Amniotic epithelial cell (primary cell): Measurements from ENCODE around the gene TEDC2.
"Not testable (repeated sequence)": the region's sequence is repeated elsewhere in the genome, so short reads cannot be mapped to it uniquely, and the experiment has no call there.

Experiments
- DNase-seq: peaks from one replicate; pipeline ENCODE4 v3.0.0-alpha.2; 2010; ENCODE audit warnings: low read depth

TEDC2 gene

GRCh38 chr16:2477327-2477726 is 17.4 kb downstream of the TEDC2 start:
- DNase-seq = no peak

GRCh38 chr16:2478279-2478678 is 18.4 kb downstream of the TEDC2 start:
- no peak for DNase-seq

- not testable (repeated sequence) for DNase-seq
Measured at GRCh38 chr16:2479996-2480395, 20.1 kb downstream of the TEDC2 start.

- no peak for DNase-seq
Measured at GRCh38 chr16:2480948-2481347, 21.0 kb downstream of the TEDC2 start.

GRCh38 chr16:2481676-2482075 is 21.8 kb downstream of the TEDC2 start:
- DNase-seq = no peak

- no peak for DNase-seq
Measured at GRCh38 chr16:2482249-2482648, 22.3 kb downstream of the TEDC2 start.

- no peak for DNase-seq
Measured at GRCh38 chr16:2482708-2483534, 23.0 kb downstream of the TEDC2 start.

GRCh38 chr16:2483939-2484897 is 24.3 kb downstream of the TEDC2 start:
- DNase-seq = no peak

- no peak for DNase-seq
Measured at GRCh38 chr16:2484898-2485508, 25.1 kb downstream of the TEDC2 start.

- DNase-seq = no peak
Measured at GRCh38 chr16:2485811-2486507, 26.1 kb downstream of the TEDC2 start.

- DNase-seq = peak; percentile 34
Measured at GRCh38 chr16:2486645-2487516, 27.0 kb downstream of the TEDC2 start.

GRCh38 chr16:2487517-2487842 is 27.6 kb downstream of the TEDC2 start:
- DNase-seq = no peak

GRCh38 chr16:2487903-2488531 is 28.1 kb downstream of the TEDC2 start:
- no peak for DNase-seq

GRCh38 chr16:2489581-2489980 is 29.7 kb downstream of the TEDC2 start:
- no peak for DNase-seq

- DNase-seq = no peak
Measured at GRCh38 chr16:2490190-2491105, 30.5 kb downstream of the TEDC2 start.

- no peak for DNase-seq
Measured at GRCh38 chr16:2492292-2492691, 32.4 kb downstream of the TEDC2 start.

GRCh38 chr16:2493605-2494004 is 33.7 kb downstream of the TEDC2 start:
- no peak for DNase-seq

- DNase-seq = no peak
Measured at GRCh38 chr16:2494616-2495015, 34.7 kb downstream of the TEDC2 start.

GRCh38 chr16:2495041-2495440 is 35.1 kb downstream of the TEDC2 start:
- no peak for DNase-seq
